Measurements from ENCODE around the gene ADRA2B. TPM values are rescaled to one million over a fixed set of nuclear protein-coding genes. Genes with fewer than 3 reads are reported as not detected.

Gene ADRA2B
- 1.9 TPM for total RNA-seq

DNA sequence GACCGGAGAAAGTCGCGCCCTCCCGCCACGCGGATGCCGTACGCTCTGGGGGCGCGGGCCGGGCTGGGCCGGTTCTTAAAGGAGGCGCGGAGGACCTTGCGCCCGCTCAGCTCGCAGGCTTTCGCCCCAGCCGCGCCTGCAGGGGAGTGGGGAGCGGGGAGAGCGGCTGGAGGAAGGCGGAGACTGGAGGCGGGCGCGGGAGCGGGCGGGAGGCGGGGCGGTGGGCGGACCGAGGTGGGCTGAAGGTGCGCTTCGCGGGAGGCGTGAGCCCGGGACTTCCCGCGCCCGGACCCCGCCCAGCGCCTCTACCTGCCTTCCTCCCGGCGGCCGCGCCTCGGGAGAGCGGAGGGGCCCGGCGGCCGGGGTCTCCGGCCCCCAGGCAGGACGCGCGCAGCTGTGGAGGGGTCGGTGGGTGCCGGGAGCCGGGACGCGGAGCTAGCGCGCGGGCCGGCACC is at the start of gene ADRA2B:
Gene ADRA2B (minus strand): TSS at position 148 of the 455 bp plus-strand sequence. CDS start 422 bp downstream, outside the sequence.

DNA sequence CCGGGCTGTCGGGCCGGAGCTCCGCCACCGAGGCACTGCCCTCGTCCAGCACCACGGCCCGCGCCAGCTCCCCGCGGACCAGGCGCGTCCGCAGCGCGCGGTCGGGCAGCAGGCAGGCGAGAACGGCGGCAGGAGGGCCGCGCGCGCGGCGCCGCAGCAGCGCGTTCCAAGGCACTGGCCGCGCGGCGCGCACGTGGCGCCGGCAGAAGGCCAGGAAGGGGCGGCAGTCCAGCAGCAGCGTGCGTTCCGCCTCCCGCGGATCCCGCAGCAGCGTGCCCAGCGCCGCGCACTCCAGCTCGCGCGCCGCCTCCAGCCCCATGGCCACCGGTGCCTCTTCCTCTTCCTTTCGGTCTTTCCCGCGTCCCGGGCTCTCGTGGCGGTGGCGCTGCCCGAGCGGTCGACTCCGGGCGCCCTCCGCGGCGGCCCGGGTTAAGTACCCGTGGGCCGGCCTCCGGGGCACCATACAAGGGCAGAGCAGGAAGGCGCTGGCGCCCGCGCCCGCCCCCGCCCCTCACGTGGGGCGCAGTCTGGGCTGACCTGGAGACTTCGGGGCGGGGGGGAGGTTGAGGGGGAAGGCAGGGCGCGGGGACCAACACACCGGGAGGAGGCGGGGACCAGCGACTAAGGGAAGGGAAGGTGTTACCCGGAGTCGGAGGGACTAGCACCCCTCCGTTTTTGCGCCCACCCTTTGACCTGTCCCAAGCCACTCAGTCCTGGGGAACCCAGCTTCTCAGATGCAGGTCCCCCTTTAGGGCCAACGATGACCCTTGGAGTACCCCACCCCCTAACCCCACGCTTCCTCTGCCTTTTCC is 28.9 kb upstream of the ADRA2B start, which contains the start of gene DUSP2:
Gene DUSP2 (minus strand): TSS at position 405 of the 812 bp plus-strand sequence. CDS start 86 bp downstream, at position 319.

GRCh38 chr2:96138179-96139145 is 22.1 kb upstream of the ADRA2B start, which contains the start of gene ASTL:
TSS of gene ASTL (minus strand) at chr2:96138502. CDS start at chr2:96138436, 66 bp downstream.

Other genes starting within 250 kb of the ADRA2B start
- 229 TPM for gene ANKRD36C, start 124.7 kb downstream of the ADRA2B start, total RNA-seq
- 1.3 TPM for gene GPAT2, start 81.7 kb downstream of the ADRA2B start, total RNA-seq
- gene ASTL, start 21.9 kb upstream of the ADRA2B start, total RNA-seq = 0.49 TPM
- 8.1 TPM for gene DUSP2, start 28.9 kb upstream of the ADRA2B start, total RNA-seq
- gene STARD7, start 92.3 kb upstream of the ADRA2B start, total RNA-seq = 186 TPM
- 23.3 TPM for gene TMEM127, start 149.4 kb upstream of the ADRA2B start, total RNA-seq
- gene CIAO1, start 149.7 kb upstream of the ADRA2B start, total RNA-seq = 106 TPM
- gene SNRNP200, start 189.0 kb upstream of the ADRA2B start, total RNA-seq = 132 TPM
- 5.7 TPM for gene ITPRIPL1, start 208.7 kb upstream of the ADRA2B start, total RNA-seq
- 11.4 TPM for gene NCAPH, start 219.2 kb upstream of the ADRA2B start, total RNA-seq